ENCODE measurements around the gene FGF3.

DNA sequence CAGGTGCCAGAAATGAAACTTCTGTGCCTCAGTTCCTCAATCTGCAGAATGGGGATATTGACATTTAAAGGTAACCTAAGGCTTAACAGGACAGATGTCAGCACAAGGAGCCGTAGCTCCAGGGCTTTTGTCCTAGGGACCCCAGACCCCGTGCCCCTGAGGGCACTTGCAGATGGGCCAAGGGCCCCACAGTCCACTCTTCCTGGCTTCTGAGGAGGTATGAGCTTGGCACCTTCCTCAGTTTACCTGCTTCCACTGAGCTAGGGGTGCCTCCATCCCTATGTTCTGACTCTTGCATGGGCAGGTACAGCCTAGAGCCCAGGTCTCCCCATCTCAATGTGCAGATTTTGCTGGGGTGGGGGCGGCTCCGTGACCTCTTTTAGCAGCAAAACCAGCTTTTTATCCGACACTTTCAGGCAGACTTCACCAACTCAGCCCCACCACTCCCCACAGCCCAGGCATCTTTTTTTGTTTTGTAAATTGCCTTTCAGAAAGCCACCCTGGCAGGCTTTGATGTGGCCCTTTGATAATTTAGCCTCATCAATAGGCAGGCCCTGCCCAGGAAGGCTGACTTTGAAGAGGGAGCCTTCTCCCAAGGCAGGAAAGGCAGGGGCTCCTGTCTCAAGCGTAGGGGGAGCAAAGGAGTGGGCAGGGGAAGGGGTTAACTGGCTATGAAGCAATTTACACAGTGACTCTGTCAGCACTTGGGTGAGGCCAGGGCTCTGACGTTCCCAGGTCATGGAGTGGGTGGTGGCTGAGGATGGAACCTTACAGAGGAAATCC is 23.7 kb upstream of the FGF3 start:
- TF ChIP-seq, protein P1, sequence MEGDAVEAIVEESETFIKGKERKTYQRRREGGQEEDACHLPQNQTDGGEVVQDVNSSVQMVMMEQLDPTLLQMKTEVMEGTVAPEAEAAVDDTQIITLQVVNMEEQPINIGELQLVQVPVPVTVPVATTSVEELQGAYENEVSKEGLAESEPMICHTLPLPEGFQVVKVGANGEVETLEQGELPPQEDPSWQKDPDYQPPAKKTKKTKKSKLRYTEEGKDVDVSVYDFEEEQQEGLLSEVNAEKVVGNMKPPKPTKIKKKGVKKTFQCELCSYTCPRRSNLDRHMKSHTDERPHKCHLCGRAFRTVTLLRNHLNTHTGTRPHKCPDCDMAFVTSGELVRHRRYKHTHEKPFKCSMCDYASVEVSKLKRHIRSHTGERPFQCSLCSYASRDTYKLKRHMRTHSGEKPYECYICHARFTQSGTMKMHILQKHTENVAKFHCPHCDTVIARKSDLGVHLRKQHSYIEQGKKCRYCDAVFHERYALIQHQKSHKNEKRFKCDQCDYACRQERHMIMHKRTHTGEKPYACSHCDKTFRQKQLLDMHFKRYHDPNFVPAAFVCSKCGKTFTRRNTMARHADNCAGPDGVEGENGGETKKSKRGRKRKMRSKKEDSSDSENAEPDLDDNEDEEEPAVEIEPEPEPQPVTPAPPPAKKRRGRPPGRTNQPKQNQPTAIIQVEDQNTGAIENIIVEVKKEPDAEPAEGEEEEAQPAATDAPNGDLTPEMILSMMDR (IDR thresholded peaks at IDR 0.05 in 8 of 11, conservative IDR thresholded peaks at IDR 0.05 in 3 of 11) = no peak
- TF ChIP-seq POLR2AphosphoS5 (IDR thresholded peaks at IDR 0.05) = no peak

All from spleen (tissue), 7 donors.